OCI-LY7 (cell line): ENCODE results near the gene SAA2.

Experiments used
- CTCF ChIP-seq: fragments of 200-600 bp; sonication (generic); conservative IDR thresholded peaks from 2 replicates; pipeline ENCODE4 v1.5.1; 2014; ENCODE audit warnings: mild to moderate bottlenecking, antibody characterized with exemption, low read length, moderate library complexity, mixed read lengths
- EZH2phosphoT487 ChIP-seq: fragments of 200-600 bp; sonication (generic); IDR thresholded peaks from 2 replicates; pipeline ENCODE4 v1.6.1; 2018; ENCODE audit warnings: low read depth, borderline replicate concordance, mild to moderate bottlenecking, mixed run types, antibody characterized with exemption, low read length, moderate library complexity, mixed read lengths

DNA sequence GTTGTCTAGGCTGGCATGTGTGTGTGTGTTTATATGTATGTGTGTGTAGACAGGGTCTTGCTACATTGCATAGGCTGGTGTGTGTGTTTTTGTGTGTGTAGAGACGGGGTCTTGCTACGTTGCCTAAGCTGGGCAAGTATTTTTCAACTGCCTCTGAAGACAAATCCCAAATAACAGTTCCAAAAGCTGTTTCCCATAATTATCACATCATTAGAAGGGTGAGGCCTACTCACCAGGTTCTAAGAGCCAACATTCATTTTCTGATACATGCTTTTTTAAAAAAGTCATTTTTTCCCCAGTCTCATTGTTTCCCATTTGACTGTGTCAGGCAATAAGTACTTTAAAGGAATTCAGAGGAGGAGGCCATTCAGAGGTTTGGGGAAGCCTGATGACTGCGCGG lies 40.4 kb upstream of the SAA2 start:
- TF ChIP-seq CTCF = no peak
- no peak for TF ChIP-seq EZH2phosphoT487
